HPDE6-E6E7 (cell line): ENCODE data around the gene NGRN.

Experiments used
- DNase-seq: peaks from one replicate; pipeline ENCODE4 v3.0.0; 2011; ENCODE audit warnings: missing footprints; ENCODE audit errors: extremely low spot score

The NGRN gene, protein sequence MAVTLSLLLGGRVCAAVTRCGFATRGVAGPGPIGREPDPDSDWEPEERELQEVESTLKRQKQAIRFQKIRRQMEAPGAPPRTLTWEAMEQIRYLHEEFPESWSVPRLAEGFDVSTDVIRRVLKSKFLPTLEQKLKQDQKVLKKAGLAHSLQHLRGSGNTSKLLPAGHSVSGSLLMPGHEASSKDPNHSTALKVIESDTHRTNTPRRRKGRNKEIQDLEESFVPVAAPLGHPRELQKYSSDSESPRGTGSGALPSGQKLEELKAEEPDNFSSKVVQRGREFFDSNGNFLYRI

DNA sequence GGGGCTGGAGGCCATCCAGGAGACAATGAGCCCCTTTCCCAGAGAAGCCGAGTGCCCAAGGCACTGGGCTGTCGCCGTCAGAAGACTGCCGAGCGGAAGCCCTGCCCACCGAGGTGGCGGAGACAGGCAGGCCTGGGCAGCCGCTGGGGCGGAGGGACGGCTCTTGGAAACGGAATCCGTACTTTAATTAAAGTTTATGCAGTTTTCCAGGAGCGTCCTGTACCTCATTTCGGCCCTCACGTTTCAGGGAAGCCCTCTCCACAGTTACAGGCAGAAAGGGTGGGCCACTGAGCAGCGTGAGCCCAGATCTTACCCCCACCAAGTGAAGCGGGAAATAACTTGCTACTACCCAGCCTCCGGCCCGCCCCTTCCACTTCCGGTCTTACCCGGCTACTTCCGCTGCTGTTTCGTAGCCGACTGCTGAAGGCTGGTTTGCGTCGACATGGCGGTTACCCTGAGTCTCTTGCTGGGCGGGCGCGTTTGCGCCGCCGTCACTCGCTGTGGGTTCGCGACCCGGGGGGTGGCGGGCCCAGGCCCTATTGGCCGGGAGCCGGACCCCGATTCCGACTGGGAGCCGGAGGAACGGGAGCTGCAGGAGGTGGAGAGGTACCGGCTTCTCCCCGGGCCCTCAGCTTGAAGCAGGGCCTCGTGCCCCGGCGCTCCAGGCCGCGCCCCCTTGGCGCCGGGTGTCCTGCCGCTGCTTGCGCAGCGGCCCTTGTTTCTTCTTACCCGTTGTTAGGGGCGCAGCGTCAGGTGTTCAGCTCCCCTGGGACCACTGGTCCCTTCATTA lies at the start of gene NGRN:
TSS of gene NGRN (plus strand) at position 402 of the 790 bp plus-strand sequence. CDS start at position 443, 41 bp downstream.
- peak; percentile 79 for DNase-seq

DNA sequence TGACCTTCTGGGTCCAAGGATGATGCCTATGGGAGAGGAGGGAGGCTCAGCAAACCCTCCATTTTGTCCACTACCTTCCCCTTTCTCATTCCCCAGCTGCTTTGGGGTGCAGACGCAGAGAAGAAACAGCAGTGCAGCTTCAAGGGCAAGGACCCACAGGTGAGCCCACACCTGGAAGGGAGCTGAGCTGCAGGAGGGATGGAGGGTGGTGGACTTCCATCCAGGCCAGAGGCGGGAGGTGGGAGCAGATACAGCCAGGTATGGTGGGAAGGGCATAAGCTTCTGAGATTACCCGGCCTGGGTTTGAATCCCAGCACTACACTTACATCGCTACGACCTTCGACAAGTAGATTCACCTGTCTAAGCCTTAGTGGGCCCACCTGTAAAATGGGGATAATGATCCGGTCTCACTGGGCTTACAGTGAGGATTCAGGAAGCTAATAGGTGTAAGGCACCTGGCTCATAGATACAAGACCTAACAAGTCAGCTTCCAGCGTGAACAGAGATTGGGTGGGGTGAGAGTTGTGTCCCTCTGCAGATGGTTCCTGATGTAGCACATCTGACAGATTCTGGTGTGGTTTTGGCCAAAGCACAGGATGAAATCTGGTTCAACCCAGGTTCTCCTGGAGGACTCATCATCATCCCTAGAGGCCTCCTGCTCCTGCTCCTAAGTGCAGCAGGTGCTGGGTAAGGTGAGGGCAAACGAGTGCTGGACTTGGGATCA lies 47.6 kb upstream of the NGRN start:
- DNase-seq = no peak

DNA sequence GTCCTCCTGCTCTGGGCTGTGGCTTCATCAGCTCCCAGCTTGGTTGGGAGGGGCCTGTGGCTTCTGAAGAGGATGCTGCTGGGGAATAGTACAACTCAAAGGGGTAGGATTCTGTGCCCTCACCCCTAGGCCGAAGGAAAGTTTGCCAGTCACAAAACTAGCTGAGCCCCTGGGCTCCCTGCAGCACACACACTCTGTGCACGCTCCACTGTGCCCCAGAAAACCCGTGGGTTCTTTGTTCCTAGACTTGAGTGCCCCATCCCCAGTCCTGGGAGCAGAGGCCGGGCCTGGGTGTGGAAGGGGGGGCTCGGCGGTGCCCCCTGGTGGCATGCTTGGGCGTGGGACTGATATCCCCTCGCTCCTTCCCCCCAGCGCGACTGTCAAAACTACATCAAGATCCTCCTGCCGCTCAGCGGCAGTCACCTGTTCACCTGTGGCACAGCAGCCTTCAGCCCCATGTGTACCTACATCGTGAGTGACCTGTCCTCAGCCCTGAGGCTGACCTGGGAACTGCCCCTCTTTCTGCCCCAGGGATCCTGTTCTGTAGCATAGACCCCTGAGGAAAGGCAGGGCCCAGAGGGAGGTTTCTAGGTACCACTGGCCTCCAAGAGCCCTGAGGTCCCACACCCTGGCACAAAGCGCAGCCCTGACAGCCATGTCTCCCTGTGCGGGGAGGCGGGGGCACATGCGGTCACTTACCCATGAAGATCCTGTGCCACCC lies 45.9 kb upstream of the NGRN start:
- DNase-seq = no peak

DNA sequence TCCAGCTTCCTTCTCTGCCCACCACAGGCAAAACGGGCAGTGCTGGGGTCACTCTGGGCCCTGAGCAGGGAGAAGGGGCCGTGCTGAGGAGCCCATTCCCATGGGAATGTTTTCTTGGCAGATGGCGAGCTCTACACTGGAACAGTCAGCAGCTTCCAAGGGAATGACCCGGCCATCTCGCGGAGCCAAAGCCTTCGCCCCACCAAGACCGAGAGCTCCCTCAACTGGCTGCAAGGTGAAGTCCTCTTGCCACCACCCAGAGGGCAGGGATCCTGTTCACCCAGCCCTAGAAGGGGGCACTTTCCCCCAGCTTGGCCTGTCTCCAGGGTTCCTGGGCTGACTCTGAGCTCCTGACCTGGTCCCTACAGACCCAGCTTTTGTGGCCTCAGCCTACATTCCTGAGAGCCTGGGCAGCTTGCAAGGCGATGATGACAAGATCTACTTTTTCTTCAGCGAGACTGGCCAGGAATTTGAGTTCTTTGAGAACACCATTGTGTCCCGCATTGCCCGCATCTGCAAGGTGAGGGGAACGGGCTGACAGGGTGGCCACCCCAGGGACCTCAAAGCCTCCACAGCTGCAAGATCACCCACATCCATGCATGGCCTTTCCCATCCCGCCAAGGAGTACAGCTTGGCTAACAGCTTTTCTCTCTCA lies 44.1 kb upstream of the NGRN start:
- no peak for DNase-seq

DNA sequence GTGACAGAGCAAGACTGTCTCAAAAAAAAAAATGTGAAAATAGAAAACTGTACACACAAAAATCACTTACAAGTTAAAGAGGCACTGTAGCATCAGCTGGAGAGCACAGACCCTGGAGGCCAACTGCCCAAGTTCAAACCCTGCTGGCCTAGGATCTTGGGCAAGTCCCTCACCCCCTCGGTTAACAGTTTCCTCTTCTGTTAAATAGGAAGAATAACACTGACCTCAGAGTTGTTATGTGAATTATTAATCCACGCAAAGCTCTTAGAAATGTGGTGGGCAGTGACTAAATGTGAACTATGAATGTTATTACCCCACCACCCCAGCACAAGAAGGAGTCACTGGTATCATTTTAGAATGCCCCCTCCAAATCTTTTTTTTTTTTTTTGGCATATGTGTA lies 42.9 kb upstream of the NGRN start:
- DNase-seq = no peak

DNA sequence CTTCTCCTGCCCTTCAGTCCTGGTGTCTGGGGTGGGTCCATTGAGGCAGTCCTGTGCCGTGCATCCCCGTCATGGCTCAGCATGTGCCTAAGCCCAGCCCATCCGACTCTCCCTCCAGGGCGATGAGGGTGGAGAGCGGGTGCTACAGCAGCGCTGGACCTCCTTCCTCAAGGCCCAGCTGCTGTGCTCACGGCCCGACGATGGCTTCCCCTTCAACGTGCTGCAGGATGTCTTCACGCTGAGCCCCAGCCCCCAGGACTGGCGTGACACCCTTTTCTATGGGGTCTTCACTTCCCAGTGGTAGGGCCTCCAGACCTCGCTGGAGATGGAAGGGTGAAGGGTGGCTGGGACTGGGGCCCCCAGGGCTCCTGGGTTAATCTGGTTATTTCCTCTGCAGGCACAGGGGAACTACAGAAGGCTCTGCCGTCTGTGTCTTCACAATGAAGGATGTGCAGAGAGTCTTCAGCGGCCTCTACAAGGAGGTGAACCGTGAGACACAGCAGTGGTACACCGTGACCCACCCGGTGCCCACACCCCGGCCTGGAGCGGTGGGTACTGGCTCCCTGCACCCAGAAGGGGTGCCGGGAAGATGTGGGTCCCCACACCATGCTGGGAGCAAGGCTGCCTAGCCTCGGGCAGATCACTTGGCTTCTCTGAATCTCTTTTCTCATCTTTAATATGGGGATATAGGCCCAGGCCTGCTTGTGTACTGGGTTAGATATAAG lies 41.9 kb upstream of the NGRN start:
- no peak for DNase-seq

DNA sequence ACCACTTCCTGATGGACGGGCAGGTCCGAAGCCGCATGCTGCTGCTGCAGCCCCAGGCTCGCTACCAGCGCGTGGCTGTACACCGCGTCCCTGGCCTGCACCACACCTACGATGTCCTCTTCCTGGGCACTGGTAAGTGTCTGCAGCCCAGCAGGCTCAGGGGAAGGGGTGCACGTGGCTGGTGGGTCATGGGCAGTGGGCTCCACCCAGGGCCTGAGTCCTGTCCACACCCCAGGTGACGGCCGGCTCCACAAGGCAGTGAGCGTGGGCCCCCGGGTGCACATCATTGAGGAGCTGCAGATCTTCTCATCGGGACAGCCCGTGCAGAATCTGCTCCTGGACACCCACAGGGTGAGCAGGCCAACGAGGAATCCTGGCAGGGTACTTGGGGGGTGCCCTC lies 40.4 kb upstream of the NGRN start:
- no peak for DNase-seq

DNA sequence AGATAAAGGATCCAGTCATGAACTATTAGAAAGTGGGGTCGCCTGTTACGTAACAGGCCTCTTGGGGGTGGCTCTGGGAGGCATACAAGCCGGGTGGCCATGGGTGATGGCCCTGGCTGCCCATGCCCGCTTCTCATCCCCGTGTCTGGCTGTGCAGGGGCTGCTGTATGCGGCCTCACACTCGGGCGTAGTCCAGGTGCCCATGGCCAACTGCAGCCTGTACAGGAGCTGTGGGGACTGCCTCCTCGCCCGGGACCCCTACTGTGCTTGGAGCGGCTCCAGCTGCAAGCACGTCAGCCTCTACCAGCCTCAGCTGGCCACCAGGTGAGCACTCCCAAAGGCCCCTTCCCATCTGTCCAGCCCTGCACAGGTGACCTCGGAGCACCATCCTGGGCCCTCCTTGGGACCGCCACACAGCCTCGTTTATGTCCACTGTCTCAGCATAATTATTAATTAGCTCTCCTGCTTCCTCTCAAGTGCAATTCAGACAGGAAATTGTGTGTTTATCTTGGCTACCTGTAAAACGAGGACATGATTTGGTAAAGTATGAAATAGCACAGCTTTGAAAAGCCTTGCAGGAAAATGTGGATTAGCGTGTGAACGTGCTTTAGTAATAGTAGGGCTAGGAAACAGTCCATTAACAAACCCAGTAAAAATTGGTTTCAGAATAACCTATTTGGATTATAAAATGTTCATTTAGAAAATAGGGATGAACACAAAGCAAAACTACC lies 39.8 kb upstream of the NGRN start:
- no peak for DNase-seq

DNA sequence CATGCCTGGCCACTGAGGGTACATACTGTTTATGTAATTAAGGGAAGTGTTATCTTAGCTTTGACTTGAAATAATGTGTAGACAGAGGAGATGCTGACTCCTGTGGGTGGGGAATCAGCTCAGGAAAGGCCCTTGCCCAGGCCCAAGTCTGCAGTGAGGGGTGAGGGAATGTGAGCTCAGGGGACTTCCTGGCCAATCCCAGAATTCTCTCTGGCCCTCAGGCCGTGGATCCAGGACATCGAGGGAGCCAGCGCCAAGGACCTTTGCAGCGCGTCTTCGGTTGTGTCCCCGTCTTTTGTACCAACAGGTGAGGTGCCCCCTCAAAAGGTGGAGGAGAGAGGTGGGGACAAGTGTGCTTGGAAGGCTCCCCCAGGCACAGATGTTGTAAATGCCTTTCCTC lies 38.1 kb upstream of the NGRN start:
- DNase-seq = no peak

DNA sequence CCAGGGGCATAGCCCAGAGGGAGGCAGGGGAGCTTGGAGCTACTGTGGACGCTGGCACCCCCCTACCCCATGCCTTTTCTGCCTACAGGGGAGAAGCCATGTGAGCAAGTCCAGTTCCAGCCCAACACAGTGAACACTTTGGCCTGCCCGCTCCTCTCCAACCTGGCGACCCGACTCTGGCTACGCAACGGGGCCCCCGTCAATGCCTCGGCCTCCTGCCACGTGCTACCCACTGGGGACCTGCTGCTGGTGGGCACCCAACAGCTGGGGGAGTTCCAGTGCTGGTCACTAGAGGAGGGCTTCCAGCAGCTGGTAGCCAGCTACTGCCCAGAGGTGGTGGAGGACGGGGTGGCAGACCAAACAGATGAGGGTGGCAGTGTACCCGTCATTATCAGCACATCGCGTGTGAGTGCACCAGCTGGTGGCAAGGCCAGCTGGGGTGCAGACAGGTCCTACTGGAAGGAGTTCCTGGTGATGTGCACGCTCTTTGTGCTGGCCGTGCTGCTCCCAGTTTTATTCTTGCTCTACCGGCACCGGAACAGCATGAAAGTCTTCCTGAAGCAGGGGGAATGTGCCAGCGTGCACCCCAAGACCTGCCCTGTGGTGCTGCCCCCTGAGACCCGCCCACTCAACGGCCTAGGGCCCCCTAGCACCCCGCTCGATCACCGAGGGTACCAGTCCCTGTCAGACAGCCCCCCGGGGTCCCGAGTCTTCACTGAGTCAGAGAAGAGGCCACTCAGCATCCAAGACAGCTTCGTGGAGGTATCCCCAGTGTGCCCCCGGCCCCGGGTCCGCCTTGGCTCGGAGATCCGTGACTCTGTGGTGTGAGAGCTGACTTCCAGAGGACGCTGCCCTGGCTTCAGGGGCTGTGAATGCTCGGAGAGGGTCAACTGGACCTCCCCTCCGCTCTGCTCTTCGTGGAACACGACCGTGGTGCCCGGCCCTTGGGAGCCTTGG lies 37.4 kb upstream of the NGRN start:
- DNase-seq = no peak

DNA sequence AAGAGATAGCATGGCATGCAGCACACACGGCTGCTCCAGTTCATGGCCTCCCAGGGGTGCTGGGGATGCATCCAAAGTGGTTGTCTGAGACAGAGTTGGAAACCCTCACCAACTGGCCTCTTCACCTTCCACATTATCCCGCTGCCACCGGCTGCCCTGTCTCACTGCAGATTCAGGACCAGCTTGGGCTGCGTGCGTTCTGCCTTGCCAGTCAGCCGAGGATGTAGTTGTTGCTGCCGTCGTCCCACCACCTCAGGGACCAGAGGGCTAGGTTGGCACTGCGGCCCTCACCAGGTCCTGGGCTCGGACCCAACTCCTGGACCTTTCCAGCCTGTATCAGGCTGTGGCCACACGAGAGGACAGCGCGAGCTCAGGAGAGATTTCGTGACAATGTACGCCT lies 36.5 kb upstream of the NGRN start:
- no peak for DNase-seq

DNA sequence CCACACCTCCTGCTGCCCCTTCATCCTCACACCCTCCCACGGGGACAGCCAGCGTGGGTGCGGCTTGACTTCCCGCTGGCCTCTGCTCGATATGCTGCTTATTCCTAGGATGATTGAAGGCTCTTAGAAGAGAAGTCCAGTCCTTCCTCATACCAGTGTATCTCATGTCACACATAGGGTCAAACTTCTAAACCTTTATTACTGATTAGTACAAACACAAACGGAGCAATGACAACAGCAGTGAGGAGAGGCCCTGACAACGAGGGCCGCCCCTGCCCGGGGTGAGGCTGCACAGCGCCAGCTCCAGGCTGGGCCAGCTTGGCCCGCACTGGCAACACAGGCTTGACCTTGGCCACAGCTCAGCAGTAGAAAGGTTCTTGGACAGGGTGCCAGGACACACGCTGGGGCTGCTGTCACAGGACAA lies 35.4 kb upstream of the NGRN start:
- DNase-seq = no peak

DNA sequence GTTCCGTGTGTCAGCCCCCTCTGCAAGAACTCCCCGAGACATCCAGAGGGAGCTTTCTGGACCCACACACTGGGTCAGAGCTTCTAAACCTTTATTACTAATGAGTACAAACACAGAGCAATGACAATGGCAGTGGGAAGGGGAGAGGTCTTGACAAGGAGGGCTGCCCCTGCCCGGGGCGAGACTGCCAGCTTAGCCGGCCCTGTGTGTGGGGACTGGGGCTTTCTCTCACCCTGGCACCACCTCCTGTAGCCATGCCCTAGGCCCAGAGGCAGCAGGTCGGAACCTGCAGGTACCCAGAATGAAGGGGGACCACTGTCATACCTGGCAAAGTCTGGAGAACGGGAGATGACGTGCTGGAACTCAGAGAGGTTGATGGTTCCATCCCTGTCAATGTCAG lies 34.9 kb upstream of the NGRN start:
- no peak for DNase-seq

DNA sequence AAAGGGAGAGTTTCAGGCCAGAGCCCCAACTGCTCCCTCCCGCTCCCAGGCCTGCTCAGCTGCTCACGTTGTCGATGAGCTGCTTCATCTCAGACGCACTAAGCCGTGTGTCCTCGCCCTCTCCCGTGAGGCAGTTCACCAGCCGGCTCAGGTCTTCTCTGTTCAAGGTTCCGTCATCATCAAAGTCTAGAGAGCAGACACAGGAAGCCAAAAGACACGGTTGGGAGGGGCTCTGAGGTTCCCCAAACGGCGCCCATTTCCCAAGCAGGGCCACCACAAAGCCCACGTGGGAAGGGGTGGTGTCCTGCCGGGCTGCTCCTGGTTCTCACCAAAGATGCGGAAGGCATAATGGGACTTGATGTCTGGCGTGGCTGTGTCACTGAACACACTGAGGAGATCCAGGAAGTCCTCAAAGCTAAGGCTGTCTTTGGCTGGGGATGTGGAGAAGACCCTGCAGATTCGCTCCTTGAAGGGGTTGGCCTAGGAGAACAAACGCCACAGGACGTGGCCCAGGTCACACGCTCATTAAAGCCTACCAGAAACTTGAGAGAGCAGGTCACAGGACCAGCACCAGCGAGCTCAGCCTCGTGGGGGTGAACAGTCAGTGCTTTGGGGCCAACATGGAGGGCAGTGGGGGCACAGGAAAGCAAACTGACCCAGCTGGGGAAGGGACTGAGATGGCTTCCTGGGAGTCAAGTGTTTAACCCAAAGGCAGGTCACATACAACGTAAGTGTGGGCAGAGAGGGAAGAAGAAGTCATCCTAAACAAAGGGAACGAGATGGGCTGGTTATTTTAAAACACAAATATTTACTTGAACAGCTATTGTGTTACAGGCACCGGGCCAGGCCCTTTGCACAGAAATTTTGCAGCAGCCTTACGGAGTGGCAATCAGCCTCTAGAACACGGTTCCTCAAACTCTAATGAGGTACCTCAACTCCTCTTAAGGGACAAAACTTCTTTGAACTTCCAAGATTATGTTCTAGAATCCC lies 34.1 kb upstream of the NGRN start:
- DNase-seq = no peak

DNA sequence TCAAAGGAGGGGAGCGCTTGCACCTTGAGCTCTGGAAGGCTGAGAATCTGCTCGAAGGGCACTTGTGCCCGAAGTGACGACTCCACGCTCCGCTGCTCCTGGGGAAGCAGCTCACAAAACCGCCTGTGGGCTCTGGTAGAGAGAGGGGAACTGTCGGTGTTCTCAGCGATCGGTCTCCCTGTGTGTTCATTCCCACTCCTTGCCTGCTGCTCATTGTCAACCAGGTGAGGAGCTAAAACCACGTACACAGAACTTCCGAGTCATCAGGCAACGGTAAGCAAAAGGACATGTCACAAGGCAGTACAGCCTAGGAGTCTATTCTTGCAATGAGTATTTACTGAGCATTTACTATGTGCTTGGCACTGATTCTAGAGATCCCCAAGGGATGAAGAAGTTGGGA lies 33.3 kb upstream of the NGRN start:
- no peak for DNase-seq

DNA sequence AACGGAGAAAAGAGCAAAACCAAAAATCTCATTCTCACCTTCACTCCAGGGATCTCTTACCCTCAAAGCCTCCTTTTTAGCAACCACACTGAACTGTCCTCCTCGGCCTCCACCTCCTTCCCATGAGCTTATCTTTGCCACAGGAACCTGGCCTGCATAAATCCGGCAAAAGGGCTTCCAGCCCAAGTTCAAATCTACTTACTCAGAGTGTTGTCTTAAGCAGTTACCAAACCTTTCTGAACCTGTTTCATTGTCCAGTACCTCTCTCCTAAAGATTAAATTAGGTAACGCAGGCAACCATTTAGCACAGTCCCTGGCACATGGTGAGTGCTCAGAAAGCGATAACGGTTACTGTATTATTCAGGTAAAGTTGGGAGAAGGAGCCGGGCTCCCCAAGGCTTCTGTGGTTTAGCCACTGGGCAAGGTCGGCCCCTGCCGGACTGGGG lies 32.5 kb upstream of the NGRN start:
- DNase-seq = no peak

DNA sequence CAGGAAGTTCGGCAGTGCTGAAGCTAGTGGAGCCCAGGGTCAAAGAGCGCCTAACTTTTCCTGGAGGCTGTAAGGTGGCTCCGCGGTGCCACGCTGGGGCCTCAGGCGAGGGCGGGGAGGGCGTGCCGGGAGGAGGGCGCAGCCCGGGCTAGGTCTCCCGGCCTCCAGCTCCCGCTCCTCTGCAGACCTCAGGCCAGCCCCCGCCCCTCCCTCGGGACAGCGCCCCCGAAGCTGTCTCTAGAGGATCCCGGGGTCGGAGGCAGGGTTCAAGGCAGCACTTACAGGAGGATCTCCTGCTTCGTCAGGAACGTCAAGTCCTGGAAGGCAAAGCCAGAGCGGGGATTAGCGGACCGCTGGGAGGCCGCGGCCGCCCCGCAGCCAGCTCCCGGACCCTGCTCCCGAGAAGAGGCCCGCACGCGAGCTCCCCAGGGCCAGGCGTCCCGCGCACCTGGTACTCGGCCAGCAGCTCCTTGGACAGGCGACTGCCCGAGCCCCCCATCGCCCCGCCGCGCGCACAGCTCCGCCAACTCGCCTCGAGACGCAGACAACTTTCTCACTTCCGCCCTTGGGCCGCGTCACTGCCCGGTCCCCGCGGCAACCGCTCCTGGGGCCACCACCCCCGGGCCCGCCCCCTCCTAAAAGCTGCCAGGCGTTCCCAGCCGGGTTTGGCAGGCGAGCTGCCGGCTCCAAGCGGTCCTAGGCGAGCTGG lies 31.9 kb upstream of the NGRN start, which contains the start of gene CIB1:
TSS of gene CIB1 (minus strand) at position 555 of the 709 bp plus-strand sequence. CDS start at position 499, 56 bp downstream.
- DNase-seq = no peak
